Esophagus squamous epithelium (tissue), 5 donors: ENCODE data around the gene RASGRF2. TPM values are rescaled to one million over a fixed set of nuclear protein-coding genes. Genes with fewer than 3 reads are reported as not detected.
A peak's percentile ranks its signal among the peaks of the same experiment; 100 is the strongest.

Experiments
- DNase-seq: peaks from one replicate; lab custom pipeline; 2025; lab: John Stamatoyannopoulos, UW
- H3K27ac ChIP-seq, 4 donors: fragments of 200-600 bp; sonication (generic); one replicate each; pipeline ENCODE4 v1.5.1; 2016 to 2019; ENCODE audit warnings: mild to moderate bottlenecking in 1 of 4
- H3K27me3 ChIP-seq, 4 donors: fragments of 200-600 bp; sonication (generic); 1 replicate in 3 of 4; 2 replicates in 1 of 4; pipeline versions ENCODE4 v1.5.1 to v1.6.0; 2017 to 2021; ENCODE audit warnings: antibody characterized with exemption in 1 of 4
- H3K36me3 ChIP-seq, 3 donors: fragments of 200-600 bp; sonication (generic); one replicate each; pipeline ENCODE4 v1.5.1; 2016 to 2019
- H3K4me1 ChIP-seq, 3 donors: fragments of 200-600 bp; sonication (generic); one replicate each; pipeline ENCODE4 v1.5.1; 2017 to 2019
- H3K4me3 ChIP-seq, 4 donors: fragments of 200-600 bp; sonication (generic); 1 replicate in 3 of 4; 2 replicates in 1 of 4; pipeline ENCODE4 v1.5.1; 2016 to 2019; ENCODE audit warnings: mild to moderate bottlenecking in 2 of 4, moderate library complexity in 1 of 4
- H3K9me3 ChIP-seq, 3 donors: fragments of 200-600 bp; sonication (generic); one replicate each; pipeline ENCODE4 v1.5.1; 2016 to 2019
- CTCF ChIP-seq, 6 experiments: fragments of 450-650 bp in 4 of 6; fragments of 200-600 bp in 2 of 6; sonication (generic) in 2 of 6; IDR thresholded peaks; one replicate each; pipeline ENCODE4 v1.5.1; 2016 to 2019; ENCODE audit warnings: antibody characterized with exemption in 6 of 6, mild to moderate bottlenecking in 4 of 6, moderate library complexity in 4 of 6
- POLR2A ChIP-seq, 4 donors: fragments of 450-650 bp; IDR thresholded peaks; one replicate each; pipeline ENCODE4 v1.6.1; 2017; ENCODE audit warnings: antibody characterized with exemption in 4 of 4, mild to moderate bottlenecking in 4 of 4, moderate library complexity in 3 of 4
- WGBS, 2 donors: methylation state at CpG; one replicate each; pipeline ENCODE4 v1.1.5; 2018; 5-methylcytosine and 5-hydroxymethylcytosine counted together
- intact Hi-C: fragments of 100-400 bp; cut with DNase I; formaldehyde crosslinking; loops from one replicate; pipeline ENCODE4 v1.15.0; 2022
- total RNA-seq, 4 donors: library from RNA; depleted of rRNA; stranded (reverse); fragments of >200 nt; gene quantifications; one replicate each; pipeline ENCODE4 v1.1.0, GENCODE V29; 2016
- donor health status: DM: yes; HTN: yes; CAD: no.

RASGRF2 gene
- total RNA-seq, 4 donors from 2014 or later = 0.49 to 3.2 (median 0.62) TPM

- no peak overlapping the region for H3K4me3 ChIP-seq
- H3K4me1 ChIP-seq = no peaks in the 10 kb centered on the region
- DNase-seq = no peak
- H3K9me3 ChIP-seq = no peaks in the 10 kb centered on the region
- intact Hi-C loops = no loop called here
- 63 to 68% methylated on average over 5 of the region's 5 CpGs for WGBS, 2 donors
- no peaks in the 10 kb centered on the region for H3K36me3 ChIP-seq
- no peak for TF ChIP-seq CTCF (IDR thresholded peaks at IDR 0.05)
- no peak overlapping the region for H3K27ac ChIP-seq
- peaks cover 0 to 5% (median 0%) of the 10 kb centered on the region in 4 donors for H3K27me3 ChIP-seq
Measured at GRCh38 chr5:80998590-80998979, 38.4 kb downstream of the RASGRF2 start.

GRCh38 chr5:81003811-81004386 is 43.7 kb downstream of the RASGRF2 start:
- intact Hi-C loops = no loop called here
- H3K4me3 ChIP-seq = no peak overlapping the region
- DNase-seq = no peak
- H3K27me3 ChIP-seq = no peaks in the 10 kb centered on the region
- 65 to 79% methylated on average over 4 of the region's 4 CpGs for WGBS, 2 donors
- no peaks in the 10 kb centered on the region for H3K36me3 ChIP-seq
- no peak for TF ChIP-seq POLR2A (IDR thresholded peaks at IDR 0.05)
- TF ChIP-seq CTCF (IDR thresholded peaks at IDR 0.05) = no peak
- H3K4me1 ChIP-seq = peaks cover 0 to 5% (median 0%) of the 10 kb centered on the region in 3 donors
- H3K27ac ChIP-seq = peak overlapping the region in 1 of 4 donors; percentile 4
- no peaks in the 10 kb centered on the region for H3K9me3 ChIP-seq

- intact Hi-C loops = no loop called here
- DNase-seq = no peak
- H3K4me3 ChIP-seq = no peak overlapping the region
- 73 to 81% methylated on average over 4 of the region's 4 CpGs for WGBS, 2 donors
- no peaks in the 10 kb centered on the region for H3K9me3 ChIP-seq
- no peaks in the 10 kb centered on the region for H3K36me3 ChIP-seq
- H3K27me3 ChIP-seq = no peaks in the 10 kb centered on the region
- H3K27ac ChIP-seq = no peak overlapping the region
- peaks cover 0 to 5% (median 0%) of the 10 kb centered on the region in 3 donors for H3K4me1 ChIP-seq
- no peak for TF ChIP-seq POLR2A (IDR thresholded peaks at IDR 0.05)
- no peak for TF ChIP-seq CTCF (IDR thresholded peaks at IDR 0.05)
Measured at GRCh38 chr5:81005708-81006107, 45.5 kb downstream of the RASGRF2 start.

GRCh38 chr5:81006231-81006630 is 46.1 kb downstream of the RASGRF2 start:
- H3K4me1 ChIP-seq = peaks cover 0 to 5% (median 0%) of the 10 kb centered on the region in 3 donors
- H3K27ac ChIP-seq = no peak overlapping the region
- H3K4me3 ChIP-seq = no peak overlapping the region
- intact Hi-C loops = no loop called here
- H3K9me3 ChIP-seq = no peaks in the 10 kb centered on the region
- no peaks in the 10 kb centered on the region for H3K36me3 ChIP-seq
- H3K27me3 ChIP-seq = no peaks in the 10 kb centered on the region
- TF ChIP-seq CTCF (IDR thresholded peaks at IDR 0.05) (no peak), POLR2A (IDR thresholded peaks at IDR 0.05) (no peak)
- DNase-seq = no peak

- H3K27me3 ChIP-seq = no peaks in the 10 kb centered on the region
- DNase-seq = no peak
- 62 to 74% methylated on average over 8 of the region's 8 CpGs for WGBS, 2 donors
Measured at GRCh38 chr5:81006947-81007636, 46.9 kb downstream of the RASGRF2 start.

More at GRCh38 chr5:81006947-81007636, 46.9 kb downstream of the RASGRF2 start:
- H3K36me3 ChIP-seq = no peaks in the 10 kb centered on the region
- intact Hi-C loops = no loop called here
- H3K4me3 ChIP-seq = no peak overlapping the region
- peaks cover 0 to 5% (median 0%) of the 10 kb centered on the region in 3 donors for H3K4me1 ChIP-seq
- H3K9me3 ChIP-seq = no peaks in the 10 kb centered on the region
- peak overlapping the region in 1 of 4 donors; percentile 17 for H3K27ac ChIP-seq
- TF ChIP-seq CTCF (IDR thresholded peaks at IDR 0.05) (no peak), POLR2A (IDR thresholded peaks at IDR 0.05) (peak in 1 of 4 donors; percentile 8)
